GM12892 (cell line): ENCODE results near the gene DDOST.

ENCODE experiments used
- POLR2A ChIP-seq: IDR thresholded peaks from 2 replicates; pipeline ENCODE4 v1.6.1; 2011; ENCODE audit warnings: low read depth, low read length, control low read depth
- TAF1 ChIP-seq: IDR thresholded peaks from 2 replicates; pipeline ENCODE4 v1.6.1; 2011; ENCODE audit warnings: low read depth, mild to moderate bottlenecking, control low read depth, low read length, borderline replicate concordance

DNA sequence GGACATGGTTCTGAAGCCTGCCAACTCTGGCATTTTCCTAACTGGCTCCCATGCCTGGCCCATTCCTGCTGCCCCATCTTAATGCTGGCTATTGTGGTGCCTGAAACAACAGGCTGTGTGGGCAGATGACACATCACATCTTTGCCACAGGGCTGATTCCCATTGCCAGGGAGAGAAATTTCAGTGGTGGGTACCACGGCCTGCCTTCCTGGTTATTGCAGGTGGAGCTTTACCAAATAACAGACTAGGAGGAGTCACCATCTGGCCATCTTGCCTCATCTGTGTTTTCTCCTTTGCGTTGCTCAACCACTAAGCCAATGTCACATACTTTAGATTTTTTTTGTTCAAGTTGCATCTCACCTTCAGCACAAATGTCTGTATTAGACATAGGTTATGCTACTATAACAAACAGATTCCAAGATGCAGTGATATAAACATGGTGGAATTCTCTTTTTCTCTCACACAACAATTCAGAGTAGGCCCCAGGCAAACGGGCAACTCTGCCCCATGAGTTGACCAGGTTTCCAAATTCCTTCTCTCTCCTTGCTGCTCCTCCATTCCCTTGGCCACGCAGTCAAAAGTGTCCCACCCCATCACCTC, 58.2 kb downstream of the DDOST start:
- TF ChIP-seq POLR2A (no peak), TAF1 (no peak)
